Measurements from ENCODE around the gene PPFIA3. TPM values are rescaled to one million over a fixed set of nuclear protein-coding genes. Genes with fewer than 3 reads are reported as not detected.
"Not testable (repeated sequence)": the region's sequence is repeated elsewhere in the genome, so short reads cannot be mapped to it uniquely, and the experiment has no call there.

PPFIA3 gene
- total RNA-seq, 3 donors from 2014 or later: 3.4 to 5.0 (median 4.0) TPM

GRCh38 chr19:49145573-49146407 is 26.4 kb downstream of the PPFIA3 start:
- Mint-ChIP-seq H3K36me3 (ENCODE audit: insufficient read depth) (no peaks in the 10 kb centered on the region), H3K4me1 (ENCODE audit: low read depth) (peaks cover 25% of the 10 kb centered on the region), H3K27me3 (ENCODE audit: low read depth) (peaks cover 56% of the 10 kb centered on the region), H3K4me3 (no peak overlapping the region), H3K9me3 (no peaks in the 10 kb centered on the region)
- DNase-seq: peak; percentile 78
- peak; percentile 60 to 66 for ATAC-seq

- H3K4me3 Mint-ChIP-seq; H3K9me3 Mint-ChIP-seq; DNase-seq; H3K36me3 Mint-ChIP-seq (ENCODE audit: insufficient read depth); ATAC-seq: not testable (repeated sequence)
- Mint-ChIP-seq H3K4me1 (ENCODE audit: low read depth) (peaks cover 28% of the 10 kb centered on the region), H3K27me3 (ENCODE audit: low read depth) (peaks cover 62% of the 10 kb centered on the region)
These were observed 27.0 kb downstream of the PPFIA3 start for GRCh38 chr19:49146408-49146770.

GRCh38 chr19:49148044-49148682 is 28.8 kb downstream of the PPFIA3 start:
- peak overlapping the region; percentile 50 for H3K4me3 Mint-ChIP-seq
- H3K27me3 Mint-ChIP-seq (ENCODE audit: low read depth): peaks cover 67% of the 10 kb centered on the region
- DNase-seq: no peak

GRCh38 chr19:49148784-49149651 is 29.7 kb downstream of the PPFIA3 start:
- no peaks in the 10 kb centered on the region for H3K36me3 Mint-ChIP-seq (ENCODE audit: insufficient read depth)
- ATAC-seq (peak; percentile 53 to 57), DNase-seq (peak; percentile 70)
- peaks cover 23% of the 10 kb centered on the region for H3K4me1 Mint-ChIP-seq (ENCODE audit: low read depth)
- H3K9me3 Mint-ChIP-seq: no peaks in the 10 kb centered on the region
- peaks cover 72% of the 10 kb centered on the region for H3K27me3 Mint-ChIP-seq (ENCODE audit: low read depth)
- peak overlapping the region; percentile 60 for H3K4me3 Mint-ChIP-seq

More at GRCh38 chr19:49148044-49148682, 28.8 kb downstream of the PPFIA3 start:
- no peak for ATAC-seq
- Mint-ChIP-seq H3K4me1 (ENCODE audit: low read depth) (peaks cover 23% of the 10 kb centered on the region), H3K36me3 (ENCODE audit: insufficient read depth) (no peaks in the 10 kb centered on the region), H3K9me3 (no peaks in the 10 kb centered on the region)

- peak overlapping the region; percentile 75 for H3K4me3 Mint-ChIP-seq
- DNase-seq (no peak), ATAC-seq (no peak)
- H3K27me3 Mint-ChIP-seq (ENCODE audit: low read depth): peaks cover 76% of the 10 kb centered on the region
- H3K36me3 Mint-ChIP-seq (ENCODE audit: insufficient read depth): no peaks in the 10 kb centered on the region
- H3K4me1 Mint-ChIP-seq (ENCODE audit: low read depth): peaks cover 23% of the 10 kb centered on the region
- H3K9me3 Mint-ChIP-seq: peaks cover 4% of the 10 kb centered on the region
These were observed 30.3 kb downstream of the PPFIA3 start for GRCh38 chr19:49149652-49150105.

GRCh38 chr19:49150106-49150943 is 31.0 kb downstream of the PPFIA3 start:
- Mint-ChIP-seq H3K27me3 (ENCODE audit: low read depth) (peaks cover 79% of the 10 kb centered on the region), H3K9me3 (peaks cover 5% of the 10 kb centered on the region)
- ATAC-seq: no peak

GRCh38 chr19:49150944-49151243 is 31.6 kb downstream of the PPFIA3 start:
- peaks cover 78% of the 10 kb centered on the region for H3K27me3 Mint-ChIP-seq (ENCODE audit: low read depth)
- DNase-seq (no peak), ATAC-seq (no peak)
- peaks cover 5% of the 10 kb centered on the region for H3K9me3 Mint-ChIP-seq
- H3K4me3 Mint-ChIP-seq: peak overlapping the region; percentile 33
- peaks cover 21% of the 10 kb centered on the region for H3K4me1 Mint-ChIP-seq (ENCODE audit: low read depth)
- no peaks in the 10 kb centered on the region for H3K36me3 Mint-ChIP-seq (ENCODE audit: insufficient read depth)

More at GRCh38 chr19:49150106-49150943, 31.0 kb downstream of the PPFIA3 start:
- Mint-ChIP-seq H3K4me1 (ENCODE audit: low read depth) (peaks cover 23% of the 10 kb centered on the region), H3K36me3 (ENCODE audit: insufficient read depth) (no peaks in the 10 kb centered on the region), H3K4me3 (peak overlapping the region; percentile 75)
- DNase-seq: peak; percentile 41

GRCh38 chr19:49151267-49152118 is 32.1 kb downstream of the PPFIA3 start:
- peaks cover 5% of the 10 kb centered on the region for H3K9me3 Mint-ChIP-seq
- peaks cover 78% of the 10 kb centered on the region for H3K27me3 Mint-ChIP-seq (ENCODE audit: low read depth)
- peak overlapping the region; percentile 62 for H3K4me3 Mint-ChIP-seq
- ATAC-seq: peak; percentile 27 to 28
- no peaks in the 10 kb centered on the region for H3K36me3 Mint-ChIP-seq (ENCODE audit: insufficient read depth)
- H3K4me1 Mint-ChIP-seq (ENCODE audit: low read depth): peaks cover 21% of the 10 kb centered on the region
- peak; percentile 21 for DNase-seq

GRCh38 chr19:49152119-49152550 is 32.8 kb downstream of the PPFIA3 start:
- H3K36me3 Mint-ChIP-seq (ENCODE audit: insufficient read depth): no peaks in the 10 kb centered on the region
- no peak overlapping the region for H3K4me3 Mint-ChIP-seq
- H3K9me3 Mint-ChIP-seq: peaks cover 5% of the 10 kb centered on the region
- ATAC-seq (no peak), DNase-seq (no peak)
- peaks cover 74% of the 10 kb centered on the region for H3K27me3 Mint-ChIP-seq (ENCODE audit: low read depth)
- H3K4me1 Mint-ChIP-seq (ENCODE audit: low read depth): peaks cover 21% of the 10 kb centered on the region

- ATAC-seq: no peak
- Mint-ChIP-seq H3K4me1 (ENCODE audit: low read depth) (peaks cover 22% of the 10 kb centered on the region), H3K9me3 (peaks cover 5% of the 10 kb centered on the region), H3K36me3 (ENCODE audit: insufficient read depth) (no peaks in the 10 kb centered on the region), H3K4me3 (no peak overlapping the region), H3K27me3 (ENCODE audit: low read depth) (peaks cover 76% of the 10 kb centered on the region)
- no peak for DNase-seq
These were observed 33.9 kb downstream of the PPFIA3 start for GRCh38 chr19:49153167-49153809.

GRCh38 chr19:49154279-49154678 is 34.9 kb downstream of the PPFIA3 start:
- peaks cover 5% of the 10 kb centered on the region for H3K9me3 Mint-ChIP-seq

GRCh38 chr19:49155005-49155819 is 35.9 kb downstream of the PPFIA3 start, which contains the start of gene HRC:
HRC (minus strand) TSS chr19:49155396; CDS start chr19:49155237, 159 bp downstream.
- Mint-ChIP-seq H3K36me3 (ENCODE audit: insufficient read depth) (no peaks in the 10 kb centered on the region), H3K4me3 (no peak within 1 kb of the TSS)

More at GRCh38 chr19:49154279-49154678, 34.9 kb downstream of the PPFIA3 start:
- peaks cover 20% of the 10 kb centered on the region for H3K4me1 Mint-ChIP-seq (ENCODE audit: low read depth)
- H3K4me3 Mint-ChIP-seq: no peak overlapping the region
- ATAC-seq: no peak
- peaks cover 76% of the 10 kb centered on the region for H3K27me3 Mint-ChIP-seq (ENCODE audit: low read depth)
- no peak for DNase-seq
- no peaks in the 10 kb centered on the region for H3K36me3 Mint-ChIP-seq (ENCODE audit: insufficient read depth)

More at GRCh38 chr19:49155005-49155819, 35.9 kb downstream of the PPFIA3 start, which contains the start of gene HRC:
- peaks cover 13% of the 10 kb centered on the region for H3K4me1 Mint-ChIP-seq (ENCODE audit: low read depth)
- ATAC-seq (no peak), DNase-seq (no peak)
- H3K9me3 Mint-ChIP-seq: peaks cover 5% of the 10 kb centered on the region
- H3K27me3 Mint-ChIP-seq (ENCODE audit: low read depth): peaks cover 77% of the 10 kb centered on the region

All from activated T-cell treated with anti-CD3 and anti-CD28 coated beads, Interleukin-2, amount 50 U/mL, for 4 hours (primary cell).